HepG2 (cell line): Measurements from ENCODE around the gene KCTD14. TPM values are rescaled to one million over a fixed set of nuclear protein-coding genes. Genes with fewer than 3 reads are reported as not detected.

ENCODE experiments used
- HNRNPUL1 ChIP-seq: fragments of 200-400 bp; formaldehyde crosslinking; IDR thresholded peaks from 2 replicates; pipeline ENCODE4 v1.6.1; 2017; ENCODE audit warnings: low read depth, mild to moderate bottlenecking, low read length, moderate library complexity
- KLF13 ChIP-seq: sonication (generic); formaldehyde crosslinking; IDR thresholded peaks from 2 replicates; pipeline ENCODE4 v1.4.0; 2020; ENCODE audit warnings: mild to moderate bottlenecking, missing genetic modification reagents
- NCOR1 ChIP-seq: fragments of 200-600 bp; sonication (generic); IDR thresholded peaks from 2 replicates; pipeline ENCODE4 v1.7.0; 2017; ENCODE audit warnings: antibody characterized with exemption, low read length, borderline replicate concordance
- ZFP36L1 ChIP-seq: sonication (generic); formaldehyde crosslinking; IDR thresholded peaks from 2 replicates; pipeline ENCODE4 v1.8.0; 2022; ENCODE audit warnings: mild to moderate bottlenecking, missing genetic modification reagents, moderate library complexity
- ZKSCAN5 ChIP-seq: sonication (generic); formaldehyde crosslinking; IDR thresholded peaks from 2 replicates; pipeline ENCODE4 v1.5.1; 2020; ENCODE audit warnings: mild to moderate bottlenecking, missing genetic modification reagents
- ZNF431 ChIP-seq: sonication (generic); formaldehyde crosslinking; IDR thresholded peaks from 2 replicates; pipeline ENCODE4 v1.9.0; 2022; ENCODE audit warnings: missing genetic modification reagents, low read depth, mild to moderate bottlenecking, borderline replicate concordance
- ZNF546 ChIP-seq: sonication (generic); formaldehyde crosslinking; conservative IDR thresholded peaks from 2 replicates; pipeline ENCODE4 v1.8.1; 2023; ENCODE audit warnings: mild to moderate bottlenecking, missing genetic modification reagents
- ZNF766 ChIP-seq: sonication (generic); formaldehyde crosslinking; IDR thresholded peaks from 2 replicates; pipeline ENCODE4 v1.5.0; 2020; ENCODE audit warnings: missing genetic modification reagents, borderline replicate concordance
- ZNF781 ChIP-seq: sonication (generic); formaldehyde crosslinking; IDR thresholded peaks from 2 replicates; pipeline ENCODE4 v1.5.1; 2020; ENCODE audit warnings: borderline replicate concordance, mild to moderate bottlenecking, missing genetic modification reagents; ENCODE audit errors: not compliant biosample characterization
- polyA plus RNA-seq, 8 experiments: library from polyadenylated mRNA; depleted of rRNA in 3 of 8; stranded (reverse) in 7 of 8; unstranded in 1 of 8; fragments of >200 nt; fragmentation: Illumina TruSeq in 4 of 8; extraction: Trizol in 4 of 8; gene quantifications; 2 replicates each; pipeline versions ENCODE4 v1.2.1 to v1.2.3, GENCODE V29; 2011 to 2016; ENCODE audit warnings: low read depth in 4 of 8, missing spikeins in 1 of 8, mixed read lengths in 1 of 8; ENCODE audit not compliant: insufficient read depth in 1 of 8
- total RNA-seq, 5 experiments: library from RNA; depleted of rRNA; stranded (reverse); fragments of >200 nt; fragmentation: Illumina TruSeq; extraction: Trizol; gene quantifications; 2 replicates each; pipeline ENCODE4 v1.2.3, GENCODE V29; 2016; ENCODE audit warnings: low read depth in 1 of 5
- TF ChIP-seq, protein P1 (sequence below): sonication (generic); formaldehyde crosslinking; IDR thresholded peaks from one replicate; pipeline ENCODE4 v1.5.1; 2020; ENCODE audit warnings: mild to moderate bottlenecking, missing genetic modification reagents; ENCODE audit errors: not compliant biosample characterization
- TF ChIP-seq, protein P2 (sequence below): sonication (generic); formaldehyde crosslinking; IDR thresholded peaks from 2 replicates; pipeline ENCODE4 v1.4.0; 2020; ENCODE audit warnings: low read depth, mild to moderate bottlenecking, missing genetic modification reagents
- TF ChIP-seq, protein P3 (sequence below): sonication (generic); formaldehyde crosslinking; IDR thresholded peaks from 2 replicates; pipeline ENCODE4 v1.9.0; 2022; ENCODE audit warnings: low read depth, missing genetic modification reagents
- TF ChIP-seq, protein P4 (sequence below): sonication (generic); formaldehyde crosslinking; IDR thresholded peaks from 2 replicates; pipeline ENCODE4; 2020; ENCODE audit warnings: missing genetic modification reagents, mild to moderate bottlenecking, borderline replicate concordance

KCTD14 gene
- total and polyA plus RNA-seq, 2 of the 13 experiments (the other 11 are each of a cell fraction or from before 2014, with no cell fraction given) = 10.3 to 15.6 TPM

DNA sequence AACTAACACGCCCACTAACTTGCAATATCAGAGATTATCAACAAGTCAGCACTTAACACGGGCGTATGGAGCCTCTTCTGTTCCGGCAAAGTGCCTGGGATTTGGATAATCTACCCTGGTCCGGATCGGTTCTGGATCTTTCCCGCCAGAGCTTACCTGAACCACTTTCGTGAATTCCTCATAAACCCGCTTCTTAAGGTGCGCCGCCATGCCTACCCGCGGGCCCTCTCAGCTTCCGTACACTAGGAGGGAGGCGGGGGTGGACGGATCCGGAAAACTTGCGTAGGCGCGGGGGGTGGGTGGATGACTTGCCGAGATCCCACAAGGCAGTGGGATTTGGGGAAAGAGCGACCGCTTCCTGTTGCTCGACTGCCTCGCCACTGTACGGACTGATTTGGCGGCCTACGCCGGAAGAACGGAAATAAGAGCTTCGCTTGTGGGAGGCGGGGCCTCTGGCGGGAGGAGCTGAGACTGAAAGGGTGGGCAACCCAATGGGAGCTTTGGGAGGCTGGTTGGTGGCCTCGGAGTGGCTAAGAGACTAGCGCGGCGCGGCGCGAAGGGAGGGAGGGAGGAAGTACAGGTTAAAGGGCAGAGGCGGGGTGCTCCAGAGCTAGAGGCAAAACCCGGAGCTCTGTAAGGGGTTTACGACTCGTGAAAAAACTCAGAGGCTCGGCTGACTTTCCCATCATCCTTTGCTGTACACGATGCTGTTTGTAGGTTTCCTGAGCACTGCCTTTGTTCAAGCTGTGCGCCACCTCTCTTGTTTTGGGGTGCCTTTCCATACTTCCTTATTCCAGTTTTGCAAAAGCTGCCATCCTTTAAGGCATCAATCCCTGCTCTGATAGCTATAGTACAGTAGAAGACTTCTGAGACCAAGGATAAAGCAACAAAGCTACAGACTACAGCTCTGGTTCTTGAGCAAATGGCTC, 28.4 kb downstream of the KCTD14 start, which contains the start of gene INTS4 (continued):
- TF ChIP-seq ZFP36L1 (CRISPR knock-in tag) (peak; percentile 92), KLF13 (CRISPR knock-in tag) (no peak), ZNF431 (CRISPR knock-in tag) (no peak), ZKSCAN5 (CRISPR knock-in tag) (no peak), HNRNPUL1 (no peak), ZNF546 (CRISPR knock-in tag) (no peak), ZNF781 (CRISPR knock-in tag) (no peak), NCOR1 (peak; percentile 23; the same call in 1 of the 2 replicates), ZNF766 (CRISPR knock-in tag) (peak; percentile 54; the same call in 1 of the 2 replicates)
- TF ChIP-seq, protein P1, sequence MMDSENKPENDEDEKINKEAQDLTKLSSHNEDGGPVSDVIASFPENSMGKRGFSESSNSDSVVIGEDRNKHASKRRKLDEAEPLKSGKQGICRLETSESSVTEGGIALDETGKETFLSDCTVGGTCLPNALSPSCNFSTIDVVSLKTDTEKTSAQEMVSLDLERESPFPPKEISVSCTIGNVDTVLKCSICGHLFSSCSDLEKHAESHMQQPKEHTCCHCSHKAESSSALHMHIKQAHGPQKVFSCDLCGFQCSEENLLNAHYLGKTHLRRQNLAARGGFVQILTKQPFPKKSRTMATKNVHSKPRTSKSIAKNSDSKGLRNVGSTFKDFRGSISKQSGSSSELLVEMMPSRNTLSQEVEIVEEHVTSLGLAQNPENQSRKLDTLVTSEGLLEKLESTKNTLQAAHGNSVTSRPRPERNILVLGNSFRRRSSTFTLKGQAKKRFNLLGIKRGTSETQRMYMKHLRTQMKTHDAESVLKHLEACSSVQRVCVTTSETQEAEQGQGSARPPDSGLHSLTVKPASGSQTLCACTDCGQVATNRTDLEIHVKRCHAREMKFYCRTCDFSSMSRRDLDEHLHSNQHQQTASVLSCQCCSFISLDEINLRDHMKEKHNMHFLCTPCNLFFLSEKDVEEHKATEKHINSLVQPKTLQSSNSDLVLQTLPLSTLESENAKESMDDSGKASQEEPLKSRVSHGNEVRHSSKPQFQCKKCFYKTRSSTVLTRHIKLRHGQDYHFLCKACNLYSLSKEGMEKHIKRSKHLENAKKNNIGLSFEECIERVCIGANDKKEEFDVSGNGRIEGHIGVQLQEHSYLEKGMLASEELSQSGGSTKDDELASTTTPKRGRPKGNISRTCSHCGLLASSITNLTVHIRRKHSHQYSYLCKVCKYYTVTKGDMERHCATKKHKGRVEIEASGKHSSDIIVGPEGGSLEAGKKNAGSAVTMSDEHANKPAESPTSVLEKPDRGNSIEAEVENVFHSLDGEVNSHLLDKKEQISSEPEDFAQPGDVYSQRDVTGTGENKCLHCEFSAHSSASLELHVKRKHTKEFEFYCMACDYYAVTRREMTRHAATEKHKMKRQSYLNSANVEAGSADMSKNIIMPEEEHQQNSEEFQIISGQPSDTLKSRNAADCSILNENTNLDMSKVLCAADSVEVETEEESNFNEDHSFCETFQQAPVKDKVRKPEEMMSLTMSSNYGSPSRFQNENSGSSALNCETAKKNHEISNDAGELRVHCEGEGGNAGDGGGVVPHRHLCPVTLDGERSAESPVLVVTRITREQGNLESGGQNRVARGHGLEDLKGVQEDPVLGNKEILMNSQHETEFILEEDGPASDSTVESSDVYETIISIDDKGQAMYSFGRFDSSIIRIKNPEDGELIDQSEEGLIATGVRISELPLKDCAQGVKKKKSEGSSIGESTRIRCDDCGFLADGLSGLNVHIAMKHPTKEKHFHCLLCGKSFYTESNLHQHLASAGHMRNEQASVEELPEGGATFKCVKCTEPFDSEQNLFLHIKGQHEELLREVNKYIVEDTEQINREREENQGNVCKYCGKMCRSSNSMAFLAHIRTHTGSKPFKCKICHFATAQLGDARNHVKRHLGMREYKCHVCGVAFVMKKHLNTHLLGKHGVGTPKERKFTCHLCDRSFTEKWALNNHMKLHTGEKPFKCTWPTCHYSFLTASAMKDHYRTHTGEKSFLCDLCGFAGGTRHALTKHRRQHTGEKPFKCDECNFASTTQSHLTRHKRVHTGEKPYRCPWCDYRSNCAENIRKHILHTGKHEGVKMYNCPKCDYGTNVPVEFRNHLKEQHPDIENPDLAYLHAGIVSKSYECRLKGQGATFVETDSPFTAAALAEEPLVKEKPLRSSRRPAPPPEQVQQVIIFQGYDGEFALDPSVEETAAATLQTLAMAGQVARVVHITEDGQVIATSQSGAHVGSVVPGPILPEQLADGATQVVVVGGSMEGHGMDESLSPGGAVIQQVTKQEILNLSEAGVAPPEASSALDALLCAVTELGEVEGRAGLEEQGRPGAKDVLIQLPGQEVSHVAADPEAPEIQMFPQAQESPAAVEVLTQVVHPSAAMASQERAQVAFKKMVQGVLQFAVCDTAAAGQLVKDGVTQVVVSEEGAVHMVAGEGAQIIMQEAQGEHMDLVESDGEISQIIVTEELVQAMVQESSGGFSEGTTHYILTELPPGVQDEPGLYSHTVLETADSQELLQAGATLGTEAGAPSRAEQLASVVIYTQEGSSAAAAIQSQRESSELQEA (CRISPR knock-in tag) = peak; percentile 67
- TF ChIP-seq, protein P2, sequence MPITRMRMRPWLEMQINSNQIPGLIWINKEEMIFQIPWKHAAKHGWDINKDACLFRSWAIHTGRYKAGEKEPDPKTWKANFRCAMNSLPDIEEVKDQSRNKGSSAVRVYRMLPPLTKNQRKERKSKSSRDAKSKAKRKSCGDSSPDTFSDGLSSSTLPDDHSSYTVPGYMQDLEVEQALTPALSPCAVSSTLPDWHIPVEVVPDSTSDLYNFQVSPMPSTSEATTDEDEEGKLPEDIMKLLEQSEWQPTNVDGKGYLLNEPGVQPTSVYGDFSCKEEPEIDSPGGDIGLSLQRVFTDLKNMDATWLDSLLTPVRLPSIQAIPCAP (CRISPR knock-in tag) = no peak
- TF ChIP-seq, protein P3, sequence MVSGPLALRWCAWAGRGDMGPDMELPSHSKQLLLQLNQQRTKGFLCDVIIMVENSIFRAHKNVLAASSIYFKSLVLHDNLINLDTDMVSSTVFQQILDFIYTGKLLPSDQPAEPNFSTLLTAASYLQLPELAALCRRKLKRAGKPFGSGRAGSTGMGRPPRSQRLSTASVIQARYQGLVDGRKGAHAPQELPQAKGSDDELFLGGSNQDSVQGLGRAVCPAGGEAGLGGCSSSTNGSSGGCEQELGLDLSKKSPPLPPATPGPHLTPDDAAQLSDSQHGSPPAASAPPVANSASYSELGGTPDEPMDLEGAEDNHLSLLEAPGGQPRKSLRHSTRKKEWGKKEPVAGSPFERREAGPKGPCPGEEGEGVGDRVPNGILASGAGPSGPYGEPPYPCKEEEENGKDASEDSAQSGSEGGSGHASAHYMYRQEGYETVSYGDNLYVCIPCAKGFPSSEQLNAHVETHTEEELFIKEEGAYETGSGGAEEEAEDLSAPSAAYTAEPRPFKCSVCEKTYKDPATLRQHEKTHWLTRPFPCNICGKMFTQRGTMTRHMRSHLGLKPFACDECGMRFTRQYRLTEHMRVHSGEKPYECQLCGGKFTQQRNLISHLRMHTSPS (CRISPR knock-in tag) = no peak
- TF ChIP-seq, protein P4, sequence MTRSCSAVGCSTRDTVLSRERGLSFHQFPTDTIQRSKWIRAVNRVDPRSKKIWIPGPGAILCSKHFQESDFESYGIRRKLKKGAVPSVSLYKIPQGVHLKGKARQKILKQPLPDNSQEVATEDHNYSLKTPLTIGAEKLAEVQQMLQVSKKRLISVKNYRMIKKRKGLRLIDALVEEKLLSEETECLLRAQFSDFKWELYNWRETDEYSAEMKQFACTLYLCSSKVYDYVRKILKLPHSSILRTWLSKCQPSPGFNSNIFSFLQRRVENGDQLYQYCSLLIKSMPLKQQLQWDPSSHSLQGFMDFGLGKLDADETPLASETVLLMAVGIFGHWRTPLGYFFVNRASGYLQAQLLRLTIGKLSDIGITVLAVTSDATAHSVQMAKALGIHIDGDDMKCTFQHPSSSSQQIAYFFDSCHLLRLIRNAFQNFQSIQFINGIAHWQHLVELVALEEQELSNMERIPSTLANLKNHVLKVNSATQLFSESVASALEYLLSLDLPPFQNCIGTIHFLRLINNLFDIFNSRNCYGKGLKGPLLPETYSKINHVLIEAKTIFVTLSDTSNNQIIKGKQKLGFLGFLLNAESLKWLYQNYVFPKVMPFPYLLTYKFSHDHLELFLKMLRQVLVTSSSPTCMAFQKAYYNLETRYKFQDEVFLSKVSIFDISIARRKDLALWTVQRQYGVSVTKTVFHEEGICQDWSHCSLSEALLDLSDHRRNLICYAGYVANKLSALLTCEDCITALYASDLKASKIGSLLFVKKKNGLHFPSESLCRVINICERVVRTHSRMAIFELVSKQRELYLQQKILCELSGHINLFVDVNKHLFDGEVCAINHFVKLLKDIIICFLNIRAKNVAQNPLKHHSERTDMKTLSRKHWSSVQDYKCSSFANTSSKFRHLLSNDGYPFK (CRISPR knock-in tag) = peak; percentile 98
